ENCODE results near the gene YIPF6. TPM values are rescaled to one million over a fixed set of nuclear protein-coding genes. Genes with fewer than 3 reads are reported as not detected.

Gene YIPF6
- total RNA-seq, 4 donors from 2014 or later = 25.0 to 36.2 (median 31.3) TPM

- no peak for TF ChIP-seq CTCF (IDR thresholded peaks at IDR 0.05; ENCODE audit: low read depth)
Observed at GRCh38 chrX:68490644-68491043, 8.2 kb upstream of the YIPF6 start.

GRCh38 chrX:68492583-68492982, 6.3 kb upstream of the YIPF6 start:
- no peak for TF ChIP-seq CTCF (IDR thresholded peaks at IDR 0.05; ENCODE audit: low read depth)

GRCh38 chrX:68498044-68498507, 775 bp upstream of the YIPF6 start:
- no peak for TF ChIP-seq CTCF (IDR thresholded peaks at IDR 0.05; ENCODE audit: low read depth)

GRCh38 chrX:68499543-68500504, 973 bp downstream of the YIPF6 start:
- TF ChIP-seq CTCF (IDR thresholded peaks at IDR 0.05; ENCODE audit: low read depth) = no peak

- no peak for TF ChIP-seq CTCF (IDR thresholded peaks at IDR 0.05; ENCODE audit: low read depth)
Observed at GRCh38 chrX:68503836-68504636, 5.2 kb downstream of the YIPF6 start.

GRCh38 chrX:68506649-68507048, 7.8 kb downstream of the YIPF6 start:
- no peak for TF ChIP-seq CTCF (IDR thresholded peaks at IDR 0.05; ENCODE audit: low read depth)

- TF ChIP-seq CTCF (IDR thresholded peaks at IDR 0.05; ENCODE audit: low read depth) = no peak
Observed at GRCh38 chrX:68508799-68509198, 9.9 kb downstream of the YIPF6 start.
